CD14-positive monocyte (primary cell): ENCODE results near the gene MMP7. TPM values are rescaled to one million over a fixed set of nuclear protein-coding genes. Genes with fewer than 3 reads are reported as not detected.

Source experiments
- DNase-seq, 3 donors: peaks; one replicate each; pipeline ENCODE4 v3.0.0-alpha.2; 2011 to 2022
- H2AFZ ChIP-seq: 2 replicates; pipeline ENCODE4 v1.6.0; 2012; ENCODE audit warnings: mild to moderate bottlenecking, low read depth, low read length, inconsistent platforms; ENCODE audit not compliant: insufficient read depth, poor library complexity, severe bottlenecking
- H3K27ac ChIP-seq, 2 donors: 1 replicate in 1 of 2; 2 replicates in 1 of 2; pipeline ENCODE4 v1.5.1; 2012 to 2013; ENCODE audit warnings: low read length in 2 of 2, control low read depth in 1 of 2, inconsistent platforms in 1 of 2, low read depth in 1 of 2, mild to moderate bottlenecking in 1 of 2
- H3K27me3 ChIP-seq, 2 donors: one replicate each; pipeline versions ENCODE4 v1.6.0 to v1.6.1; 2011 to 2013; ENCODE audit warnings: low read length in 2 of 2; ENCODE audit not compliant: control insufficient read depth in 2 of 2, insufficient read depth in 2 of 2
- H3K36me3 ChIP-seq, 2 donors: replicated peaks in 1 of 2; 1 replicate in 1 of 2; 2 replicates in 1 of 2; pipeline versions ENCODE4 v1.5.1 to v1.6.1; 2012 to 2013; ENCODE audit warnings: low read length in 2 of 2, control low read depth in 1 of 2, inconsistent platforms in 1 of 2, mild to moderate bottlenecking in 1 of 2; ENCODE audit not compliant: insufficient read depth in 2 of 2, control insufficient read depth in 1 of 2
- H3K4me1 ChIP-seq, 2 donors: 1 replicate in 1 of 2; 2 replicates in 1 of 2; pipeline versions ENCODE4 v1.5.1 to v1.6.1; 2012 to 2013; ENCODE audit warnings: low read length in 2 of 2, control low read depth in 1 of 2, inconsistent platforms in 1 of 2, mild to moderate bottlenecking in 1 of 2, moderate library complexity in 1 of 2; ENCODE audit not compliant: insufficient read depth in 2 of 2, control insufficient read depth in 1 of 2
- H3K4me2 ChIP-seq: replicated peaks from 2 replicates; pipeline ENCODE3; 2012; ENCODE audit warnings: low read length, moderate library complexity, mild to moderate bottlenecking; ENCODE audit not compliant: poor library complexity, severe bottlenecking; ENCODE audit errors: extremely low read depth
- H3K4me3 ChIP-seq, 3 experiments: fragments of 200-600 bp in 1 of 3; sonication (generic) in 1 of 3; replicated peaks in 1 of 3; 1 replicate in 2 of 3; 2 replicates in 1 of 3; pipeline ENCODE4 v1.5.1; 2011 to 2013; ENCODE audit warnings: low read length in 3 of 3, mild to moderate bottlenecking in 3 of 3, control low read depth in 2 of 3, low read depth in 2 of 3, inconsistent platforms in 1 of 3, moderate library complexity in 1 of 3
- H3K79me2 ChIP-seq: 2 replicates; pipeline ENCODE4 v1.6.0; 2012; ENCODE audit warnings: mild to moderate bottlenecking, control low read depth, inconsistent platforms, low read length, moderate library complexity; ENCODE audit not compliant: insufficient read depth
- H3K9ac ChIP-seq: 2 replicates; pipeline ENCODE4 v1.6.0; 2017; ENCODE audit warnings: low read length, mild to moderate bottlenecking; ENCODE audit not compliant: insufficient read depth, poor library complexity, severe bottlenecking
- H3K9me3 ChIP-seq, 2 donors: replicated peaks in 1 of 2; 1 replicate in 1 of 2; 2 replicates in 1 of 2; pipeline versions ENCODE4 v1.5.1 to v1.6.1; 2012 to 2013; ENCODE audit warnings: low read length in 2 of 2, control low read depth in 1 of 2; ENCODE audit not compliant: control insufficient read depth in 1 of 2, insufficient read depth in 1 of 2
- H4K20me1 ChIP-seq: 2 replicates; pipeline ENCODE4 v1.6.0; 2012; ENCODE audit warnings: mild to moderate bottlenecking, low read length, control low read depth, moderate library complexity; ENCODE audit not compliant: insufficient read depth
- H3K27ac Mint-ChIP-seq, 7 donors: one replicate each; pipeline ENCODE4 v1.8.0; 2020; ENCODE audit warnings: mild to moderate bottlenecking in 7 of 7, mixed read lengths in 7 of 7, moderate library complexity in 6 of 7, inconsistent platforms in 2 of 7
- H3K27me3 Mint-ChIP-seq, 3 donors: one replicate each; pipeline ENCODE4 v1.8.0; 2021 to 2022; ENCODE audit warnings: low read depth in 3 of 3, mild to moderate bottlenecking in 3 of 3, mixed read lengths in 3 of 3, moderate library complexity in 3 of 3, inconsistent platforms in 1 of 3
- H3K36me3 Mint-ChIP-seq, 2 donors: one replicate each; pipeline ENCODE4 v1.8.0; 2020; ENCODE audit warnings: mixed read lengths in 2 of 2, inconsistent platforms in 1 of 2, mild to moderate bottlenecking in 1 of 2
- H3K4me1 Mint-ChIP-seq: one replicate; pipeline ENCODE4 v1.8.0; 2020; ENCODE audit warnings: mild to moderate bottlenecking, mixed read lengths
- H3K4me3 Mint-ChIP-seq, 2 donors: one replicate each; pipeline ENCODE4 v1.8.0; 2020; ENCODE audit warnings: mild to moderate bottlenecking in 2 of 2, mixed read lengths in 2 of 2, moderate library complexity in 1 of 2
- H3K9me3 Mint-ChIP-seq, 7 donors: one replicate each; pipeline ENCODE4 v1.8.0; 2020 to 2022; ENCODE audit warnings: mixed read lengths in 7 of 7, mild to moderate bottlenecking in 6 of 7, moderate library complexity in 6 of 7, inconsistent platforms in 2 of 7
- WGBS: methylation state at CpG from one replicate; pipeline ENCODE4 v1.1.5; 2013; ENCODE audit warnings: missing lambda C conversion rate; ENCODE audit not compliant: insufficient coverage; 5-methylcytosine and 5-hydroxymethylcytosine counted together
- intact Hi-C, 2 donors: fragments of 100-400 bp; cut with micrococcal nuclease; formaldehyde crosslinking; loops; one replicate each; pipeline versions ENCODE4 v1.15.0 to v1.15.1; 2023
- polyA plus RNA-seq, 3 donors: library from polyadenylated mRNA; depleted of rRNA in 1 of 3; unstranded in 2 of 3; stranded (reverse) in 1 of 3; fragments of 300-500 nt in 2 of 3; fragments of >200 nt in 1 of 3; fragmentation: Illumina TruSeq in 2 of 3; gene quantifications; 1 replicate in 2 of 3; 2 replicates in 1 of 3; pipeline ENCODE4 v1.2.3, GENCODE V29; 2012 to 2021
- TF ChIP-seq, protein P1 (sequence below): fragments of 200-600 bp; IDR thresholded peaks from one replicate; pipeline ENCODE4 v1.8.0; 2022; ENCODE audit warnings: antibody characterized with exemption, mild to moderate bottlenecking

Gene MMP7
- polyA plus RNA-seq, 3 donors = not detected

DNA sequence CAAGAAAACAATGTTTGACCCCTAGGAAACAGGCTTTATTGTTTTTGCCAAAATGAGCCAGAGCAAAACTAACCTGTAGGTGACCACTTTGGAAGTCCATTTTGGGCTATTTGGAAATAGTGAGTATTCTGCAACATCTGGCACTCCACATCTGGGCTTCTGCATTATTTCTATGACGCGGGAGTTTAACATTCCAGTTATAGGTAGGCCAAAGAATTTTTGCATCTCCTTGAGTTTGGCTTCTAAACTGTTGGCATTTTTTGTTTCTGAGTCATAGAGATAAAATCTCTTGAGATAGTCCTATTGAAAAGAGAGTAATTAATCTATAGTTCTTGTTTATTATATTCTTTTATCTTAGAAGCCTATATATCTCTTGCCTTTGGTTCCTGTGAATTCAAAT is 2.9 kb downstream of the MMP7 start:
- H3K4me2 ChIP-seq = no peak overlapping the region
- no CpG with 5 or more reads among the region's 2 CpGs for WGBS
- H4K20me1 ChIP-seq = no peaks in the 10 kb centered on the region
- Mint-ChIP-seq H3K27ac (no peak overlapping the region), H3K4me1 (peaks cover 17% of the 10 kb centered on the region), H3K27me3 (no peaks in the 10 kb centered on the region), H3K9me3 (no peaks in the 10 kb centered on the region), H3K36me3 (no peaks in the 10 kb centered on the region), H3K4me3 (no peak overlapping the region)
- no peaks in the 10 kb centered on the region for H3K9me3 ChIP-seq
- no peak overlapping the region for H2AFZ ChIP-seq
- H3K4me1 ChIP-seq = peaks cover 6 to 9% of the 10 kb centered on the region in 2 donors
- no peaks in the 10 kb centered on the region for H3K27me3 ChIP-seq
- no peak overlapping the region for H3K27ac ChIP-seq
- DNase-seq = no peak
- H3K9ac ChIP-seq = no peak overlapping the region
- no peaks in the 10 kb centered on the region for H3K79me2 ChIP-seq
- no peak overlapping the region for H3K4me3 ChIP-seq
- TF ChIP-seq, protein P1, sequence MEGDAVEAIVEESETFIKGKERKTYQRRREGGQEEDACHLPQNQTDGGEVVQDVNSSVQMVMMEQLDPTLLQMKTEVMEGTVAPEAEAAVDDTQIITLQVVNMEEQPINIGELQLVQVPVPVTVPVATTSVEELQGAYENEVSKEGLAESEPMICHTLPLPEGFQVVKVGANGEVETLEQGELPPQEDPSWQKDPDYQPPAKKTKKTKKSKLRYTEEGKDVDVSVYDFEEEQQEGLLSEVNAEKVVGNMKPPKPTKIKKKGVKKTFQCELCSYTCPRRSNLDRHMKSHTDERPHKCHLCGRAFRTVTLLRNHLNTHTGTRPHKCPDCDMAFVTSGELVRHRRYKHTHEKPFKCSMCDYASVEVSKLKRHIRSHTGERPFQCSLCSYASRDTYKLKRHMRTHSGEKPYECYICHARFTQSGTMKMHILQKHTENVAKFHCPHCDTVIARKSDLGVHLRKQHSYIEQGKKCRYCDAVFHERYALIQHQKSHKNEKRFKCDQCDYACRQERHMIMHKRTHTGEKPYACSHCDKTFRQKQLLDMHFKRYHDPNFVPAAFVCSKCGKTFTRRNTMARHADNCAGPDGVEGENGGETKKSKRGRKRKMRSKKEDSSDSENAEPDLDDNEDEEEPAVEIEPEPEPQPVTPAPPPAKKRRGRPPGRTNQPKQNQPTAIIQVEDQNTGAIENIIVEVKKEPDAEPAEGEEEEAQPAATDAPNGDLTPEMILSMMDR = no peak
- no peaks in the 10 kb centered on the region for H3K36me3 ChIP-seq
- intact Hi-C loops = no loop called here

DNA sequence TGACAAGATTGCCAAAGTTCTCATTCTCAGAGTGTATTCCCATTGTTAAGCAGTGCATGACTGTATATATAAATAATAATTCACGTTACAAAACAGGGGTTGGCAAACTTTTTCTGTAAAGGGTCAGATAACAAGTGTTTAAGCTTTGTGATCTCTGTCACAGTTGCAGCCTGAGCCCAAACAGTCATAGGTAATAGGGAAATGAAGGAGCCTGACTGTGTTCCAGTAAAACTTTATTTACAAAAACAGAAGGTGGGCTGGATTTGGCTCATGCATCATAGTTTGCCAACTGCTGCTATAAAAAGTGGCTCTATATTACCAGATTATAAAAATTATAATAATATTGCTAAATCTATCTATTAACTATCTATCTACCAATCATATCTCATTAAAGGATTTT is 3.5 kb downstream of the MMP7 start:
- Histone ChIP-seq H4K20me1 (no peaks in the 10 kb centered on the region), H3K36me3 (no peaks in the 10 kb centered on the region), H3K4me3 (no peak overlapping the region), H3K79me2 (no peaks in the 10 kb centered on the region), H2AFZ (no peak overlapping the region), H3K9ac (no peak overlapping the region), H3K27ac (no peak overlapping the region), H3K27me3 (no peaks in the 10 kb centered on the region), H3K4me1 (peaks cover 6 to 13% of the 10 kb centered on the region in 2 donors), H3K9me3 (no peaks in the 10 kb centered on the region), H3K4me2 (no peak overlapping the region)
- Mint-ChIP-seq H3K4me1 (peaks cover 21% of the 10 kb centered on the region), H3K9me3 (no peaks in the 10 kb centered on the region), H3K27me3 (no peaks in the 10 kb centered on the region), H3K27ac (no peak overlapping the region), H3K36me3 (no peaks in the 10 kb centered on the region), H3K4me3 (no peak overlapping the region)
- no CpG with 5 or more reads among the region's 1 CpG for WGBS
- intact Hi-C loops = no loop called here
- no peak for DNase-seq
- TF ChIP-seq, protein P1 = no peak
